ENCODE data around the gene FAM227A. TPM values are rescaled to one million over a fixed set of nuclear protein-coding genes. Genes with fewer than 3 reads are reported as not detected.
A peak's percentile ranks its signal among the peaks of the same experiment; 100 is the strongest.

Gene FAM227A
- total RNA-seq = under 1 TPM; 0.05 to 0.42 TPM
- polyA plus RNA-seq = under 1 TPM; 0.01 to 0.03 TPM

DNA sequence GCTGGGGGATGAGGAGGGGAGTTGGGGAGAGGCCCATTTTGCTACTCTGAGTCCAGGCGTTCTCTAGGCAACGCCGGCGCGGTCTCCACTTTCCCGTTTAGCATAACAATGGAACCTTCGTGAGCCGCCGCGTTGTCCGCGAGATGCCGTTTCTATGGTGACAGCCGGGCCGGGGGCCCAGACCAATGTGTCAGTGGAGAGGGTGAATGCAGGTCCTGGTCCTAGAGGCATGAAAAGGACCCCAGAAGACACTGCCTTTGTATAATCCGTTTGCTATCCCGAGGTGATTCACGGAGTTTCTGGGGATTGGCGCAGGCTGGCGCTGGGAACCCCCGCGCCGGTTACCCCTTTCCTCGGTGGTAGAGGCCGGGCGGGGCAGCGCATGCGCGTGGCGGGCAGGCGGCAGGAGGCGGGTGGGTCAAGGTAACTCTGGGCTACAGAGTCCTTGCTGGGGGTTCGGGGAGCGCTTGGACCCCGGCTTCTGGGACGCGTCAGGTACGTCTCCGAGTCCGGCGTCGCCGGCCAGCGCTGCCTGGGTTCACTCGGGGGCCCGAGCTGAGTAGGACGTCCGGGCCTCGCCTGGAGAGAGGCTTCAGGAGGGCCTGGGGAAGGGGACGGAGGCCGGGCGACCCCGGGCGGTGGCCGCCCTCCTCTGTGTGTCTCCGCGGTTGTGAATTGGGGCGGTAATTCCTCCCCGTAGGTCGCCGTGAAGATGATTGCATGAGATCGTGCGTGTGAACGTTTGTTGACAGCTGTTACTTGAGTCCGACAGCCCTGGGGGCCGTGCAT is at the start of gene FAM227A, which contains the start of gene CBY1:
Gene FAM227A (minus strand): TSS at position 137 of the 789 bp plus-strand sequence. CDS start 6,224 bp downstream, outside the sequence.
Gene CBY1 (plus strand): TSS at position 383 of the 789 bp plus-strand sequence. CDS start 11,417 bp downstream, outside the sequence.
- Histone ChIP-seq H3K4me1 (ENCODE audit: control insufficient read depth in 4 of 4, insufficient read depth in 4 of 4, low read length in 3 of 4) (peaks cover 5 to 16% (median 8%) of the 10 kb centered on the region in 4 donors), H3K27ac (ENCODE audit: low read depth in 1 of 2, low read length in 2 of 2) (peak within 1 kb of the TSS; percentile 75 to 79), H3K4me3 (ENCODE audit: low read depth in 1 of 3, low read length in 3 of 3) (peak within 1 kb of the TSS; percentile 75 to 85 (median 81)), H3K27me3 (ENCODE audit: control insufficient read depth in 4 of 4, insufficient read depth in 4 of 4, low read length in 3 of 4) (no peaks in the 10 kb centered on the region), H3K9me3 (ENCODE audit: control insufficient read depth in 4 of 4, low read length in 3 of 4) (no peaks in the 10 kb centered on the region), H3K36me3 (ENCODE audit: control insufficient read depth in 4 of 4, insufficient read depth in 3 of 4, low read depth in 1 of 4, low read length in 3 of 4) (no peaks in the 10 kb centered on the region), H3K9ac (ENCODE audit: low read depth in 1 of 2, low read length in 2 of 2) (peak within 1 kb of the TSS; percentile 71 to 90)
- peak; percentile 92 for DNase-seq (ENCODE audit: low spot score)
- WGBS = under 1% methylated on average over 66 of the region's 66 CpGs
- TF ChIP-seq YY1 (IDR thresholded peaks at IDR 0.05) (peak; percentile 30), RAD21 (IDR thresholded peaks at IDR 0.05) (no peak)

DNA sequence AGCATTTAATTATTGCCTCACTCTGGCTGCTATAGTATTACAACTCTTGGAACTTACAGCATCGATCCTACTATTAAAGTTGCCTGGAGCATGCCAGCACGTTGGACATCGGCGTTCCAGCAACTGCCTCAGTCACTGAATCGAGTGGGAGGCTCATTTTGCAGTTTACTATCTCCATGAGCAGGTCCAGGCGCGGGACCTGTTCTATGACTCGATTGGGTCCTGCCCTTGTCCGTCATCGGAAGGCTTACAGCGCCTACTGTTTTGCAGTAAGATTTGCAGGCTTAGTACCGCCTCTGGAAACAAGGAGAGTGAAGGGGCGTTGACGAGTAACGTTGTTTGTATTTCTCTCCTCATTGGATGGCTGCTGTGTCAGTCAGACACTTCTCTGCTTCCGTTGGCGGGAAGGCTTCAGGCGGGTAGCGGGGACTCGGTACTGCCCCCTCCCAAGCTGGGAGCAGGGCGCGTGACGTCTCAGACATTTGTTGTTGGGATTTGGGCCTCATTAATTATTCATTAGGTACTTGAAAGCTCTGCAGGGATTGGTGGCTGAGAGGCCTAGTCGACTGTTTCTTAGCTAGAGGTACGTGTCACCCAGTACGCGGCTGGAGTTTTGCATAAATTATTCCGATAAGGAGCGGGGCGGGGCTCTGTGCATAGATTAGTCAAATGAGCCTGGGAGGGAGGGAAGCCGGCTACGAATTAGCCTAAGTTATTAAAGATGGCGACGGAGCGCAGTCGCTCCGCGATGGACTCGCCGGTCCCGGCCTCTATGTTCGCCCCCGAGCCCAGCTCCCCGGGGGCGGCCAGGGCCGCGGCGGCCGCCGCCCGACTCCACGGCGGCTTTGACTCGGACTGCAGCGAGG is 49.3 kb upstream of the FAM227A start, which contains the start of gene GTPBP1:
Gene GTPBP1 (plus strand): TSS at position 710 of the 866 bp plus-strand sequence. CDS start 12 bp downstream, at position 722.
- Histone ChIP-seq H3K4me1 (ENCODE audit: control insufficient read depth in 4 of 4, insufficient read depth in 4 of 4, low read length in 3 of 4) (peaks cover 0 to 34% (median 19%) of the 10 kb centered on the region in 4 donors), H3K9me3 (ENCODE audit: control insufficient read depth in 4 of 4, low read length in 3 of 4) (no peaks in the 10 kb centered on the region), H3K9ac (ENCODE audit: low read depth in 1 of 2, low read length in 2 of 2) (peak within 1 kb of the TSS; percentile 87 to 96), H3K4me3 (ENCODE audit: low read depth in 1 of 3, low read length in 3 of 3) (peak within 1 kb of the TSS; percentile 75 to 93 (median 93)), H3K27ac (ENCODE audit: low read depth in 1 of 2, low read length in 2 of 2) (peak within 1 kb of the TSS; percentile 95 to 97), H3K27me3 (ENCODE audit: control insufficient read depth in 4 of 4, insufficient read depth in 4 of 4, low read length in 3 of 4) (no peaks in the 10 kb centered on the region), H3K36me3 (ENCODE audit: control insufficient read depth in 4 of 4, insufficient read depth in 3 of 4, low read depth in 1 of 4, low read length in 3 of 4) (peaks cover 0 to 4% (median 3%) of the 10 kb centered on the region in 4 donors)
- DNase-seq (ENCODE audit: low spot score) = peak; percentile 94
- WGBS = under 1% methylated on average over 55 of the region's 55 CpGs
- TF ChIP-seq EGR1 (IDR thresholded peaks at IDR 0.05; ENCODE audit: low read depth in 2 of 2) (peak; percentile 38 to 52), FOXA2 (IDR thresholded peaks at IDR 0.05) (no peak), TAF1 (conservative IDR thresholded peaks at IDR 0.05) (peak; percentile 78), RXRA (IDR thresholded peaks at IDR 0.05) (peak; percentile 32 to 47), HNF4G (IDR thresholded peaks at IDR 0.05) (no peak), FOXA1 (IDR thresholded peaks at IDR 0.05) (no peak), NR2F2 (IDR thresholded peaks at IDR 0.05) (no peak), SP1 (IDR thresholded peaks at IDR 0.05) (peak; percentile 99), JUND (IDR thresholded peaks at IDR 0.05) (peak; percentile 68 to 83), RAD21 (IDR thresholded peaks at IDR 0.05) (no peak), HNF4A (conservative IDR thresholded peaks at IDR 0.05) (peak in 1 of 2 donors; percentile 3), YY1 (IDR thresholded peaks at IDR 0.05) (peak; percentile 95), GABPA (IDR thresholded peaks at IDR 0.05 in 1 of 2, conservative IDR thresholded peaks at IDR 0.05 in 1 of 2) (peak; percentile 64 to 84)
- TF ChIP-seq, protein P1, sequence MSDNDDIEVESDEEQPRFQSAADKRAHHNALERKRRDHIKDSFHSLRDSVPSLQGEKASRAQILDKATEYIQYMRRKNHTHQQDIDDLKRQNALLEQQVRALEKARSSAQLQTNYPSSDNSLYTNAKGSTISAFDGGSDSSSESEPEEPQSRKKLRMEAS (IDR thresholded peaks at IDR 0.05) = peak; percentile 72
- TF ChIP-seq, protein P2, sequence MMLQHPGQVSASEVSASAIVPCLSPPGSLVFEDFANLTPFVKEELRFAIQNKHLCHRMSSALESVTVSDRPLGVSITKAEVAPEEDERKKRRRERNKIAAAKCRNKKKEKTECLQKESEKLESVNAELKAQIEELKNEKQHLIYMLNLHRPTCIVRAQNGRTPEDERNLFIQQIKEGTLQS (IDR thresholded peaks at IDR 0.05) = no peak
- TF ChIP-seq, protein P3, sequence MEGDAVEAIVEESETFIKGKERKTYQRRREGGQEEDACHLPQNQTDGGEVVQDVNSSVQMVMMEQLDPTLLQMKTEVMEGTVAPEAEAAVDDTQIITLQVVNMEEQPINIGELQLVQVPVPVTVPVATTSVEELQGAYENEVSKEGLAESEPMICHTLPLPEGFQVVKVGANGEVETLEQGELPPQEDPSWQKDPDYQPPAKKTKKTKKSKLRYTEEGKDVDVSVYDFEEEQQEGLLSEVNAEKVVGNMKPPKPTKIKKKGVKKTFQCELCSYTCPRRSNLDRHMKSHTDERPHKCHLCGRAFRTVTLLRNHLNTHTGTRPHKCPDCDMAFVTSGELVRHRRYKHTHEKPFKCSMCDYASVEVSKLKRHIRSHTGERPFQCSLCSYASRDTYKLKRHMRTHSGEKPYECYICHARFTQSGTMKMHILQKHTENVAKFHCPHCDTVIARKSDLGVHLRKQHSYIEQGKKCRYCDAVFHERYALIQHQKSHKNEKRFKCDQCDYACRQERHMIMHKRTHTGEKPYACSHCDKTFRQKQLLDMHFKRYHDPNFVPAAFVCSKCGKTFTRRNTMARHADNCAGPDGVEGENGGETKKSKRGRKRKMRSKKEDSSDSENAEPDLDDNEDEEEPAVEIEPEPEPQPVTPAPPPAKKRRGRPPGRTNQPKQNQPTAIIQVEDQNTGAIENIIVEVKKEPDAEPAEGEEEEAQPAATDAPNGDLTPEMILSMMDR (IDR thresholded peaks at IDR 0.05; ENCODE audit: low read depth, low read length, missing input control) = peak; percentile 25
- TF ChIP-seq, protein P4, sequence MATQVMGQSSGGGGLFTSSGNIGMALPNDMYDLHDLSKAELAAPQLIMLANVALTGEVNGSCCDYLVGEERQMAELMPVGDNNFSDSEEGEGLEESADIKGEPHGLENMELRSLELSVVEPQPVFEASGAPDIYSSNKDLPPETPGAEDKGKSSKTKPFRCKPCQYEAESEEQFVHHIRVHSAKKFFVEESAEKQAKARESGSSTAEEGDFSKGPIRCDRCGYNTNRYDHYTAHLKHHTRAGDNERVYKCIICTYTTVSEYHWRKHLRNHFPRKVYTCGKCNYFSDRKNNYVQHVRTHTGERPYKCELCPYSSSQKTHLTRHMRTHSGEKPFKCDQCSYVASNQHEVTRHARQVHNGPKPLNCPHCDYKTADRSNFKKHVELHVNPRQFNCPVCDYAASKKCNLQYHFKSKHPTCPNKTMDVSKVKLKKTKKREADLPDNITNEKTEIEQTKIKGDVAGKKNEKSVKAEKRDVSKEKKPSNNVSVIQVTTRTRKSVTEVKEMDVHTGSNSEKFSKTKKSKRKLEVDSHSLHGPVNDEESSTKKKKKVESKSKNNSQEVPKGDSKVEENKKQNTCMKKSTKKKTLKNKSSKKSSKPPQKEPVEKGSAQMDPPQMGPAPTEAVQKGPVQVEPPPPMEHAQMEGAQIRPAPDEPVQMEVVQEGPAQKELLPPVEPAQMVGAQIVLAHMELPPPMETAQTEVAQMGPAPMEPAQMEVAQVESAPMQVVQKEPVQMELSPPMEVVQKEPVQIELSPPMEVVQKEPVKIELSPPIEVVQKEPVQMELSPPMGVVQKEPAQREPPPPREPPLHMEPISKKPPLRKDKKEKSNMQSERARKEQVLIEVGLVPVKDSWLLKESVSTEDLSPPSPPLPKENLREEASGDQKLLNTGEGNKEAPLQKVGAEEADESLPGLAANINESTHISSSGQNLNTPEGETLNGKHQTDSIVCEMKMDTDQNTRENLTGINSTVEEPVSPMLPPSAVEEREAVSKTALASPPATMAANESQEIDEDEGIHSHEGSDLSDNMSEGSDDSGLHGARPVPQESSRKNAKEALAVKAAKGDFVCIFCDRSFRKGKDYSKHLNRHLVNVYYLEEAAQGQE (IDR thresholded peaks at IDR 0.05) = peak; percentile 36
- TF ChIP-seq, protein P5, sequence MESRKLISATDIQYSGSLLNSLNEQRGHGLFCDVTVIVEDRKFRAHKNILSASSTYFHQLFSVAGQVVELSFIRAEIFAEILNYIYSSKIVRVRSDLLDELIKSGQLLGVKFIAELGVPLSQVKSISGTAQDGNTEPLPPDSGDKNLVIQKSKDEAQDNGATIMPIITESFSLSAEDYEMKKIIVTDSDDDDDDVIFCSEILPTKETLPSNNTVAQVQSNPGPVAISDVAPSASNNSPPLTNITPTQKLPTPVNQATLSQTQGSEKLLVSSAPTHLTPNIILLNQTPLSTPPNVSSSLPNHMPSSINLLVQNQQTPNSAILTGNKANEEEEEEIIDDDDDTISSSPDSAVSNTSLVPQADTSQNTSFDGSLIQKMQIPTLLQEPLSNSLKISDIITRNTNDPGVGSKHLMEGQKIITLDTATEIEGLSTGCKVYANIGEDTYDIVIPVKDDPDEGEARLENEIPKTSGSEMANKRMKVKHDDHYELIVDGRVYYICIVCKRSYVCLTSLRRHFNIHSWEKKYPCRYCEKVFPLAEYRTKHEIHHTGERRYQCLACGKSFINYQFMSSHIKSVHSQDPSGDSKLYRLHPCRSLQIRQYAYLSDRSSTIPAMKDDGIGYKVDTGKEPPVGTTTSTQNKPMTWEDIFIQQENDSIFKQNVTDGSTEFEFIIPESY (IDR thresholded peaks at IDR 0.05) = peak; percentile 83

All from liver (tissue), 9 donors.